GM19397 (cell line): Measurements from ENCODE around the gene COLEC12.

ENCODE experiments used
- ATAC-seq: cut with Tn5 transposase; IDR thresholded peaks from one replicate; pipeline ENCODE4 v1.9.1; 2021; ENCODE audit warnings: mild to moderate bottlenecking, moderate library complexity; ENCODE audit not compliant: unreplicated experiment

COLEC12 gene

GRCh38 chr18:506801-507200 lies 6.3 kb upstream of the COLEC12 start:
- no peak for ATAC-seq

- no peak for ATAC-seq
Measured at GRCh38 chr18:506264-506663, 5.8 kb upstream of the COLEC12 start.

GRCh38 chr18:505483-506122 lies 5.1 kb upstream of the COLEC12 start:
- peak; percentile 95 for ATAC-seq

GRCh38 chr18:501406-501714 lies 859 bp upstream of the COLEC12 start:
- no peak for ATAC-seq

- no peak for ATAC-seq
Measured at GRCh38 chr18:499776-500631, 497 bp downstream of the COLEC12 start.

- no peak for ATAC-seq
Measured at GRCh38 chr18:498931-499775, 1.3 kb downstream of the COLEC12 start.

- ATAC-seq, result no peak
Measured at GRCh38 chr18:497688-498087, 2.8 kb downstream of the COLEC12 start.

- no peak for ATAC-seq
Measured at GRCh38 chr18:495452-495851, 5.0 kb downstream of the COLEC12 start.

GRCh38 chr18:495017-495416 lies 5.5 kb downstream of the COLEC12 start:
- ATAC-seq, result no peak

GRCh38 chr18:493986-494983 lies 6.2 kb downstream of the COLEC12 start:
- ATAC-seq, result no peak

GRCh38 chr18:492451-492850 lies 8.1 kb downstream of the COLEC12 start:
- ATAC-seq, result no peak

GRCh38 chr18:490624-491023 lies 9.9 kb downstream of the COLEC12 start:
- ATAC-seq, result no peak

GRCh38 chr18:490024-490366 lies 10.5 kb downstream of the COLEC12 start:
- ATAC-seq, result no peak

- no peak for ATAC-seq
Measured at GRCh38 chr18:489244-490023, 11.1 kb downstream of the COLEC12 start.

GRCh38 chr18:486929-487740 lies 13.4 kb downstream of the COLEC12 start:
- no peak for ATAC-seq

GRCh38 chr18:484749-485464 lies 15.6 kb downstream of the COLEC12 start:
- peak; percentile 79 for ATAC-seq

- no peak for ATAC-seq
Measured at GRCh38 chr18:478681-479080, 21.8 kb downstream of the COLEC12 start.

GRCh38 chr18:477565-477964 lies 22.9 kb downstream of the COLEC12 start:
- no peak for ATAC-seq
